ENCODE results near the gene ZNHIT6.

Gene ZNHIT6

GRCh38 chr1:85623061-85623471 lies 85.2 kb downstream of the ZNHIT6 start:
- peak; percentile 70 for DNase-seq (ENCODE audit: low read depth)
- no peak overlapping the region for H3K4me3 ChIP-seq (ENCODE audit: control insufficient read depth, low read depth, low read length)
- no peak for TF ChIP-seq CTCF (IDR thresholded peaks at IDR 0.05; ENCODE audit: control insufficient read depth, insufficient read depth, low read depth, low read length, missing control alignments)

- DNase-seq (ENCODE audit: low read depth) = no peak
These were observed 86.8 kb downstream of the ZNHIT6 start for GRCh38 chr1:85621430-85621829.

GRCh38 chr1:85617633-85618100 lies 90.6 kb downstream of the ZNHIT6 start:
- no peak overlapping the region for H3K4me3 ChIP-seq (ENCODE audit: control insufficient read depth, low read depth, low read length)
- DNase-seq (ENCODE audit: low read depth) = peak; percentile 32
- no peak for TF ChIP-seq CTCF (IDR thresholded peaks at IDR 0.05; ENCODE audit: control insufficient read depth, insufficient read depth, low read depth, low read length, missing control alignments)

More at GRCh38 chr1:85621430-85621829, 86.8 kb downstream of the ZNHIT6 start:
- TF ChIP-seq CTCF (IDR thresholded peaks at IDR 0.05; ENCODE audit: control insufficient read depth, insufficient read depth, low read depth, low read length, missing control alignments) = no peak
- no peak overlapping the region for H3K4me3 ChIP-seq (ENCODE audit: control insufficient read depth, low read depth, low read length)

GRCh38 chr1:85616736-85617135 lies 91.5 kb downstream of the ZNHIT6 start:
- H3K4me3 ChIP-seq (ENCODE audit: control insufficient read depth, low read depth, low read length) = no peak overlapping the region
- no peak for DNase-seq (ENCODE audit: low read depth)
- TF ChIP-seq CTCF (IDR thresholded peaks at IDR 0.05; ENCODE audit: control insufficient read depth, insufficient read depth, low read depth, low read length, missing control alignments) = no peak

GRCh38 chr1:85616364-85616705 lies 91.9 kb downstream of the ZNHIT6 start:
- no peak for DNase-seq (ENCODE audit: low read depth)
- no peak overlapping the region for H3K4me3 ChIP-seq (ENCODE audit: control insufficient read depth, low read depth, low read length)
- TF ChIP-seq CTCF (IDR thresholded peaks at IDR 0.05; ENCODE audit: control insufficient read depth, insufficient read depth, low read depth, low read length, missing control alignments) = no peak

GRCh38 chr1:85615586-85616363 lies 92.5 kb downstream of the ZNHIT6 start:
- TF ChIP-seq CTCF (IDR thresholded peaks at IDR 0.05; ENCODE audit: control insufficient read depth, insufficient read depth, low read depth, low read length, missing control alignments) = no peak
- no peak overlapping the region for H3K4me3 ChIP-seq (ENCODE audit: control insufficient read depth, low read depth, low read length)
- DNase-seq (ENCODE audit: low read depth) = no peak

Data from AG09309 (cell line).